GM23248 (cell line): Measurements from ENCODE around the gene GGCT. TPM values are rescaled to one million over a fixed set of nuclear protein-coding genes. Genes with fewer than 3 reads are reported as not detected.

Source experiments
- DNase-seq: peaks from one replicate; pipeline ENCODE4 v3.0.0-alpha.2; 2015
- H2AFZ ChIP-seq: fragments of 200-600 bp; sonication (generic); 2 replicates; pipeline ENCODE4 v1.6.1; 2016; ENCODE audit warnings: antibody characterized with exemption
- H3F3A ChIP-seq: fragments of 200-600 bp; sonication (generic); 2 replicates; pipeline ENCODE4 v1.6.1; 2016; ENCODE audit warnings: mild to moderate bottlenecking, antibody characterized with exemption, mixed run types; ENCODE audit not compliant: insufficient read depth
- H3K27ac ChIP-seq: fragments of 200-600 bp; sonication (generic); 2 replicates; pipeline ENCODE4 v1.5.1; 2016; ENCODE audit warnings: mild to moderate bottlenecking
- H3K27me3 ChIP-seq: fragments of 200-600 bp; sonication (generic); replicated peaks from 2 replicates; pipeline ENCODE4 v1.6.1; 2016; ENCODE audit warnings: mild to moderate bottlenecking; ENCODE audit not compliant: insufficient read depth
- H3K36me3 ChIP-seq: fragments of 200-600 bp; sonication (generic); 2 replicates; pipeline ENCODE4 v1.6.1; 2016; ENCODE audit warnings: low read depth, mild to moderate bottlenecking
- H3K4me1 ChIP-seq: fragments of 200-600 bp; sonication (generic); 2 replicates; pipeline ENCODE4 v1.6.1; 2016; ENCODE audit warnings: mild to moderate bottlenecking; ENCODE audit not compliant: insufficient read depth
- H3K4me2 ChIP-seq: fragments of 200-600 bp; sonication (generic); one replicate; pipeline ENCODE4 v1.6.1; 2016; ENCODE audit warnings: mild to moderate bottlenecking; ENCODE audit not compliant: unreplicated experiment
- H3K4me3 ChIP-seq: fragments of 200-600 bp; sonication (generic); 2 replicates; pipeline ENCODE4 v1.5.1; 2016; ENCODE audit warnings: mild to moderate bottlenecking
- H3K79me2 ChIP-seq: fragments of 200-600 bp; sonication (generic); 2 replicates; pipeline ENCODE4 v1.6.1; 2016; ENCODE audit warnings: mild to moderate bottlenecking; ENCODE audit not compliant: insufficient read depth
- H3K9ac ChIP-seq: fragments of 200-600 bp; sonication (generic); 2 replicates; pipeline ENCODE4 v1.6.1; 2016; ENCODE audit warnings: mild to moderate bottlenecking
- H3K9me2 ChIP-seq: fragments of 200-600 bp; sonication (generic); 2 replicates; pipeline ENCODE4 v1.6.1; 2016; ENCODE audit warnings: mixed run types, mild to moderate bottlenecking, moderate library complexity; ENCODE audit not compliant: insufficient read depth
- H3K9me3 ChIP-seq: fragments of 200-600 bp; sonication (generic); one replicate; pipeline ENCODE4 v1.6.1; 2017; ENCODE audit warnings: low read depth
- H4K20me1 ChIP-seq: fragments of 200-600 bp; sonication (generic); 2 replicates; pipeline ENCODE4 v1.6.0; 2016; ENCODE audit not compliant: insufficient read depth
- EZH2 ChIP-seq: fragments of 200-600 bp; sonication (generic); IDR thresholded peaks from 2 replicates; pipeline ENCODE4 v1.6.1; 2018; ENCODE audit warnings: antibody characterized with exemption, mild to moderate bottlenecking; ENCODE audit not compliant: insufficient read depth, poor library complexity, severe bottlenecking
- EZH2phosphoT487 ChIP-seq: fragments of 200-600 bp; sonication (generic); IDR thresholded peaks from 2 replicates; pipeline ENCODE4 v1.6.1; 2018; ENCODE audit warnings: antibody characterized with exemption, moderate library complexity, mild to moderate bottlenecking, low read depth; ENCODE audit not compliant: insufficient read depth
- WGBS, 2 experiments: methylation state at CpG; one replicate each; pipeline ENCODE4 v1.1.6; 2015 to 2017; ENCODE audit warnings: low lambda C conversion rate in 2 of 2, low coverage in 1 of 2; ENCODE audit errors: missing lambda C conversion rate in 2 of 2; 5-methylcytosine and 5-hydroxymethylcytosine counted together
- in situ Hi-C: fragments of 300-500 bp; cut with MboI; formaldehyde crosslinking; loops from 2 replicates; pipeline ENCODE4 v1.15.0; 2020
- polyA plus RNA-seq: library from polyadenylated mRNA; unstranded; fragments of >200 nt; fragmentation: Nextera tagmentation; extraction: Ambion mirVana; gene quantifications from 2 replicates; pipeline ENCODE4 v1.2.1, GENCODE V29; 2016
- total RNA-seq: library from RNA; depleted of rRNA; stranded (reverse); fragments of >200 nt; shearing (Covaris generic); gene quantifications from 2 replicates; pipeline ENCODE4 v1.2.3, GENCODE V29; 2014; rRNA removed

Gene GGCT
- total RNA-seq: 31.3 and 40.0 TPM in 2 replicates
- 47.9 and 48.8 TPM in 2 replicates for polyA plus RNA-seq

GRCh38 chr7:30504301-30505173 is at the start of gene GGCT:
Gene GGCT, minus strand, starts transcription at chr7:30504829. Its CDS starts 120 bp downstream, at chr7:30504709.
- no peaks in the 10 kb centered on the region for H4K20me1 ChIP-seq
- peaks cover 51% of the 10 kb centered on the region for H3K79me2 ChIP-seq
- H2AFZ ChIP-seq: peak within 1 kb of the TSS; percentile 93
- in situ Hi-C loops: no loop called here
- H3K27ac ChIP-seq: peak within 1 kb of the TSS; percentile 69
- H3K4me1 ChIP-seq: peaks cover 15% of the 10 kb centered on the region; the same call in 1 of the 2 replicates
- DNase-seq: peak; percentile 100
- no peaks in the 10 kb centered on the region for H3K9me3 ChIP-seq
- peak within 1 kb of the TSS; percentile 95 for H3K4me2 ChIP-seq
- peak within 1 kb of the TSS; percentile 92 for H3K9ac ChIP-seq
- no peak for TF ChIP-seq EZH2
- TF ChIP-seq EZH2phosphoT487: no peak
- H3K36me3 ChIP-seq: no peaks in the 10 kb centered on the region
- H3K4me3 ChIP-seq: peak within 1 kb of the TSS; percentile 87
- 0 to 1% methylated on average over 48 to 62 of the region's 64 CpGs for WGBS, 2 experiments
- H3K27me3 ChIP-seq: no peaks in the 10 kb centered on the region
- H3F3A ChIP-seq: no peaks in the 10 kb centered on the region
- H3K9me2 ChIP-seq: no peaks in the 10 kb centered on the region

- no peak for DNase-seq
- WGBS, 2 experiments: 62 to 71% methylated on average over 3 of the region's 3 CpGs
- no peaks in the 10 kb centered on the region for H3K9me3 ChIP-seq
- H3K4me1 ChIP-seq: no peaks in the 10 kb centered on the region; the same call in 1 of the 2 replicates
- no peak overlapping the region for H3K27ac ChIP-seq
- no peak overlapping the region for H2AFZ ChIP-seq
- no peaks in the 10 kb centered on the region for H3K27me3 ChIP-seq
- no peak for TF ChIP-seq EZH2
- TF ChIP-seq EZH2phosphoT487: no peak
- H3K9me2 ChIP-seq: no peaks in the 10 kb centered on the region
- H3K9ac ChIP-seq: no peak overlapping the region
- H3K4me2 ChIP-seq: no peak overlapping the region
- H3K4me3 ChIP-seq: no peak overlapping the region
- 0 out of 2 replicates have a peak, but pooled peaks cover 20% of the 10 kb centered on the region for H3F3A ChIP-seq
- in situ Hi-C loops: no loop called here
- no peaks in the 10 kb centered on the region for H4K20me1 ChIP-seq
- H3K36me3 ChIP-seq: peaks cover 7% of the 10 kb centered on the region; the same call in 1 of the 2 replicates
- H3K79me2 ChIP-seq: no peaks in the 10 kb centered on the region
These were observed 48.9 kb upstream of the GGCT start for GRCh38 chr7:30553546-30553945.

GRCh38 chr7:30553141-30553540 is 48.5 kb upstream of the GGCT start:
- Histone ChIP-seq H3K4me1 (no peaks in the 10 kb centered on the region; the same call in 1 of the 2 replicates), H3K4me2 (no peak overlapping the region), H3K9ac (no peak overlapping the region), H3K27ac (no peak overlapping the region), H3K36me3 (peaks cover 7% of the 10 kb centered on the region; the same call in 1 of the 2 replicates), H3K27me3 (no peaks in the 10 kb centered on the region), H4K20me1 (no peaks in the 10 kb centered on the region), H3K4me3 (no peak overlapping the region), H3K9me3 (no peaks in the 10 kb centered on the region), H3F3A (0 out of 2 replicates have a peak, but pooled peaks cover 20% of the 10 kb centered on the region), H2AFZ (no peak overlapping the region), H3K9me2 (no peaks in the 10 kb centered on the region), H3K79me2 (no peaks in the 10 kb centered on the region)
- TF ChIP-seq EZH2phosphoT487: no peak
- TF ChIP-seq EZH2: no peak
- no peak for DNase-seq
- in situ Hi-C loops: no loop called here

- H3K9me2 ChIP-seq: no peaks in the 10 kb centered on the region
- TF ChIP-seq EZH2phosphoT487 (no peak), EZH2 (no peak)
- in situ Hi-C loops: no loop called here
- H3K27me3 ChIP-seq: no peaks in the 10 kb centered on the region
- 0 out of 2 replicates have a peak, but pooled peaks cover 20% of the 10 kb centered on the region for H3F3A ChIP-seq
- peaks cover 7% of the 10 kb centered on the region; the same call in 1 of the 2 replicates for H3K36me3 ChIP-seq
- H3K4me1 ChIP-seq: no peaks in the 10 kb centered on the region; the same call in 1 of the 2 replicates
- no peak overlapping the region for H3K27ac ChIP-seq
- DNase-seq: no peak
- H3K9me3 ChIP-seq: no peaks in the 10 kb centered on the region
- H4K20me1 ChIP-seq: no peaks in the 10 kb centered on the region
- H3K4me2 ChIP-seq: no peak overlapping the region
- H2AFZ ChIP-seq: no peak overlapping the region
- H3K9ac ChIP-seq: no peak overlapping the region
- H3K79me2 ChIP-seq: no peaks in the 10 kb centered on the region
- 63 to 69% methylated on average over 1 of the region's 1 CpG for WGBS, 2 experiments
- no peak overlapping the region for H3K4me3 ChIP-seq
These were observed 47.7 kb upstream of the GGCT start for GRCh38 chr7:30552330-30552729.
